Measurements from ENCODE around the gene WDR64.

DNA sequence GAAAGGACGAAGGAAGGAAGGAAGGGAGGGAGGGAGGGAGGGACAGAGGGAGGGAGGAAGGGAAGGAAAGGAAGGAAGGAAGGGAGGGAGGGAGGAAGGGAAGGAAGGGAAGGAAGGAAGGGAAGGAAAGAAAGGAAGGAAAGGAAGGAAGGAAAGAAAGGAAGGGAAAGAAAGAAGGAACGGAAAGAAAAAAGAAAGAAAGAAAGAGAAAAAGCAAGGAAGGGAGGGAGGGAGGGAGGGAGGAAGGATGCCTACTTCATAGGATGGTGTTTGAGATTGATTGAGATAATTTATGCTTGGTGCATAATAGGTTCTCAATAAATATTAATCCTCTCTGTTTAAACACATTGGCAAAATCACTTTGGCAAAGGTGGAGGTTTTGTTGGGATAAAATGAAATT, 61.2 kb downstream of the WDR64 start:
- TF ChIP-seq POLR2AphosphoS5 (IDR thresholded peaks at IDR 0.05; ENCODE audit: low read depth) = no peak
- no peak for TF ChIP-seq CREB1 (CRISPR knock-in tag; IDR thresholded peaks at IDR 0.05; ENCODE audit: low read depth)
